Endothelial cell of umbilical vein (primary cell): ENCODE data around the gene SLC45A1. TPM values are rescaled to one million over a fixed set of nuclear protein-coding genes. Genes with fewer than 3 reads are reported as not detected.
A peak's percentile ranks its signal among the peaks of the same experiment; 100 is the strongest.

Experiments used
- BruUV-seq: library from RNA; stranded (reverse); fragments of 400-500 nt; replicated peaks from 2 replicates; lab custom pipeline; 2021; lab: Mats Ljungman, UMichigan
- CTCF ChIA-PET: fragments of 300-600, 350-600 bp; sonication (Branson Sonifier 250); formaldehyde crosslinking; loops from one replicate; lab custom pipeline; 2021; ENCODE audit warnings: antibody characterized with exemption, inconsistent platforms; lab: Charles Lee
- POLR2A ChIA-PET: fragments of 300-600, 350-600 bp; sonication (Branson Sonifier 250); formaldehyde crosslinking; loops from one replicate; lab custom pipeline; 2021; ENCODE audit warnings: antibody characterized with exemption, inconsistent platforms; lab: Charles Lee
- DNase-seq: peaks from one replicate; pipeline ENCODE4 v3.0.0-alpha.2; 2011; ENCODE audit warnings: low read depth, low spot score
- FAIRE-seq: peaks from 2 replicates; lab custom pipeline; 2011; peaks lifted over from hg19 to GRCh38; lab: Jason Lieb, UNC
- H2AFZ ChIP-seq: 2 replicates; pipeline ENCODE4 v1.6.0; 2012; ENCODE audit warnings: low read depth, low read length, control low read depth, inconsistent platforms
- H3K27ac ChIP-seq: 2 replicates; pipeline ENCODE4 v1.5.1; 2011; ENCODE audit warnings: low read depth, mild to moderate bottlenecking, control low read depth, low read length, moderate library complexity; ENCODE audit not compliant: insufficient read depth
- H3K27me3 ChIP-seq, 2 experiments: 2 replicates each; pipeline versions ENCODE4 v1.6.0 to v1.6.1; 2011; ENCODE audit warnings: low read length in 2 of 2, mixed read lengths in 1 of 2; ENCODE audit not compliant: control insufficient read depth in 2 of 2, insufficient read depth in 2 of 2
- H3K36me3 ChIP-seq, 2 experiments: 2 replicates in 1 of 2; 3 replicates in 1 of 2; pipeline ENCODE4 v1.5.1; 2011; ENCODE audit warnings: low read length in 2 of 2, mild to moderate bottlenecking in 1 of 2, moderate library complexity in 1 of 2; ENCODE audit not compliant: control insufficient read depth in 2 of 2, insufficient read depth in 2 of 2; ENCODE audit errors: extremely low read depth in 1 of 2
- H3K4me1 ChIP-seq: 3 replicates; pipeline ENCODE4 v1.5.1; 2011; ENCODE audit warnings: mild to moderate bottlenecking, low read length; ENCODE audit not compliant: control insufficient read depth, insufficient read depth; ENCODE audit errors: extremely low read depth
- H3K4me2 ChIP-seq: 2 replicates; pipeline ENCODE4 v1.6.1; 2011; ENCODE audit warnings: low read length, control low read depth, mixed read lengths; ENCODE audit not compliant: insufficient read depth
- H3K4me3 ChIP-seq, 3 experiments: fragments of 200-600 bp in 1 of 3; sonication (generic), shearing (Covaris generic) in 1 of 3; replicated peaks in 1 of 3; 2 replicates each; pipeline ENCODE4 v1.5.1; 2011 to 2016; ENCODE audit warnings: control low read depth in 3 of 3, low read length in 3 of 3, mild to moderate bottlenecking in 2 of 3, inconsistent platforms in 1 of 3, low read depth in 1 of 3, moderate library complexity in 1 of 3; ENCODE audit not compliant: insufficient read depth in 1 of 3
- H3K79me2 ChIP-seq: 2 replicates; pipeline ENCODE4 v1.6.0; 2012; ENCODE audit warnings: low read length, inconsistent platforms; ENCODE audit not compliant: control insufficient read depth, insufficient read depth
- H3K9ac ChIP-seq: replicated peaks from 2 replicates; pipeline ENCODE3; 2011; ENCODE audit warnings: low read length, control low read depth; ENCODE audit not compliant: insufficient read depth; ENCODE audit errors: extremely low read depth
- H3K9me1 ChIP-seq: replicated peaks from 3 replicates; pipeline ENCODE4 v1.6.0; 2011; ENCODE audit warnings: mild to moderate bottlenecking, low read length; ENCODE audit not compliant: control insufficient read depth, insufficient read depth; ENCODE audit errors: extremely low read depth
- H3K9me3 ChIP-seq: replicated peaks from 2 replicates; pipeline ENCODE4 v1.5.1; 2012; ENCODE audit warnings: low read length, inconsistent platforms; ENCODE audit not compliant: control insufficient read depth, insufficient read depth
- H4K20me1 ChIP-seq: replicated peaks from 2 replicates; pipeline ENCODE3; 2011; ENCODE audit warnings: mild to moderate bottlenecking, low read length; ENCODE audit not compliant: control insufficient read depth, insufficient read depth; ENCODE audit errors: extremely low read depth
- CTCF ChIP-seq, 2 donors: IDR thresholded peaks; 1 replicate in 1 of 2; 2 replicates in 1 of 2; pipeline ENCODE4 v1.5.1; 2011; ENCODE audit warnings: low read length in 2 of 2, mild to moderate bottlenecking in 2 of 2, moderate library complexity in 2 of 2, control low read depth in 1 of 2, inconsistent platforms in 1 of 2, low read depth in 1 of 2; ENCODE audit not compliant: insufficient read depth in 1 of 2; ENCODE audit errors: extremely low read depth in 1 of 2
- EZH2 ChIP-seq: IDR thresholded peaks from 2 replicates; pipeline ENCODE4 v1.6.1; 2012; ENCODE audit warnings: borderline replicate concordance, low read depth, mild to moderate bottlenecking, moderate library complexity, low read length, inconsistent platforms; ENCODE audit not compliant: severe bottlenecking
- FOS ChIP-seq: IDR thresholded peaks from 2 replicates; pipeline ENCODE4 v1.6.1; 2011; ENCODE audit warnings: mild to moderate bottlenecking, low read length, moderate library complexity, borderline replicate concordance; ENCODE audit not compliant: insufficient read depth
- GATA2 ChIP-seq: IDR thresholded peaks from 2 replicates; pipeline ENCODE4 v1.7.0; 2011; ENCODE audit warnings: low read depth, mild to moderate bottlenecking, moderate library complexity, mixed read lengths, low read length; ENCODE audit not compliant: insufficient read length, insufficient read depth
- JUN ChIP-seq: IDR thresholded peaks from 2 replicates; pipeline ENCODE4 v1.6.1; 2011; ENCODE audit warnings: borderline replicate concordance, low read depth; ENCODE audit not compliant: insufficient read length, insufficient read depth
- MAX ChIP-seq: IDR thresholded peaks from 2 replicates; pipeline ENCODE4 v1.6.1; 2011; ENCODE audit not compliant: insufficient read depth, insufficient read length
- MYC ChIP-seq: IDR thresholded peaks from one replicate; pipeline ENCODE4 v1.6.1; 2011; ENCODE audit warnings: mild to moderate bottlenecking, low read depth, low read length
- POLR2A ChIP-seq: IDR thresholded peaks from 2 replicates; pipeline ENCODE4 v1.6.1; 2012; ENCODE audit warnings: low read depth, mild to moderate bottlenecking, control low read depth, low read length
- POLR2AphosphoS5 ChIP-seq: IDR thresholded peaks from 2 replicates; pipeline ENCODE4 v1.6.1; 2012; ENCODE audit warnings: low read depth, mild to moderate bottlenecking, control low read depth, low read length, moderate library complexity; ENCODE audit not compliant: insufficient read depth
- dilution Hi-C: fragments of 300-500 bp; cut with MboI; formaldehyde crosslinking; loops from one replicate; pipeline ENCODE4 v1.15.0; 2019; ENCODE audit warnings: low sequenced_read_pairs; ENCODE audit not compliant: extremely low pct_ligation_motif_present
- intact Hi-C: fragments of 100-400 bp; cut with micrococcal nuclease; formaldehyde crosslinking; loops from one replicate; pipeline ENCODE4 v1.10.0; 2022
- polyA plus RNA-seq, 4 experiments: library from polyadenylated mRNA; depleted of rRNA in 3 of 4; stranded (reverse) in 3 of 4; unstranded in 1 of 4; fragments of >200 nt; gene quantifications; 2 replicates each; pipeline versions ENCODE4 v1.2.1 to v1.2.3, GENCODE V29; 2011 to 2012; ENCODE audit warnings: missing spikeins in 1 of 4
- total RNA-seq: library from RNA; stranded (reverse); gene quantifications from 2 replicates; pipeline ENCODE4 v1.2.3, GENCODE V29; 2021

Gene SLC45A1
- total and polyA plus RNA-seq, 2 donors (not counting 3 experiments of a cell fraction or from before 2014, with no cell fraction given) = 1.3 to 1.4 TPM

- H3K9ac ChIP-seq = no peak overlapping the region
- BruUV-seq = no TSS peak
- H2AFZ ChIP-seq = no peak overlapping the region
- H3K9me3 ChIP-seq = no peaks in the 10 kb centered on the region
- POLR2A ChIA-PET = interaction anchor here (0.6 kb wide), 1 partner anchor 21 kb away, joined by 4 read pairs; no protein-coding TSS in a partner anchor
- FAIRE-seq = peak; percentile 38
- H3K79me2 ChIP-seq = peaks cover 56% of the 10 kb centered on the region
- H3K4me3 ChIP-seq = no peak overlapping the region
- dilution Hi-C loops = no loop called here
- peaks cover 17% of the 10 kb centered on the region for H3K4me1 ChIP-seq
- no peaks in the 10 kb centered on the region for H3K9me1 ChIP-seq
- intact Hi-C loops = no loop called here
- no peak overlapping the region for H3K4me2 ChIP-seq
- H3K36me3 ChIP-seq = peaks cover 0 to 8% of the 10 kb centered on the region in 2 experiments
- H3K27ac ChIP-seq = no peak overlapping the region
- no peaks in the 10 kb centered on the region for H4K20me1 ChIP-seq
- H3K27me3 ChIP-seq = no peaks in the 10 kb centered on the region
- CTCF ChIA-PET = interaction anchor here (0.8 to 2.6 kb wide), 3 partner anchors 14 to 26 kb away, joined by 3 to 10 read pairs (median 4); no protein-coding TSS in a partner anchor
- no peak for TF ChIP-seq FOS
- no peak for TF ChIP-seq JUN
- TF ChIP-seq POLR2A = no peak
- no peak for TF ChIP-seq MAX
- TF ChIP-seq GATA2 = no peak
- no peak for TF ChIP-seq MYC
- no peak for TF ChIP-seq POLR2AphosphoS5
- TF ChIP-seq EZH2 = no peak
- TF ChIP-seq CTCF (IDR thresholded peaks at IDR 0.05; ENCODE audit: extremely low read depth in 1 of 2, insufficient read depth in 1 of 2, low read depth in 1 of 2, low read length in 2 of 2) = no peak
- no peak for DNase-seq
Measured at GRCh38 chr1:8382608-8383505, 64.9 kb downstream of the SLC45A1 start.
